ENCODE measurements around the gene MRPS12. TPM values are rescaled to one million over a fixed set of nuclear protein-coding genes. Genes with fewer than 3 reads are reported as not detected.
A peak's percentile ranks its signal among the peaks of the same experiment; 100 is the strongest.

MRPS12 gene
- total and polyA plus RNA-seq, 9 of the 15 experiments (the other 6 are each of a cell fraction or from before 2014, with no cell fraction given): 8.1 to 174 (median 52.0) TPM

- TF ChIP-seq ZNF511 (CRISPR knock-in tag; IDR thresholded peaks at IDR 0.05) (no peak), HIVEP1 (CRISPR knock-in tag; IDR thresholded peaks at IDR 0.05) (no peak)
Measured at GRCh38 chr19:38893341-38893771, 37.4 kb upstream of the MRPS12 start (continued).

- CTCF ChIA-PET (ENCODE audit: low intra/inter-chr PET ratio): no interaction called here
- TF ChIP-seq ZNF395 (CRISPR knock-in tag; IDR thresholded peaks at IDR 0.05): no peak
- TF ChIP-seq ZFP36 (IDR thresholded peaks at IDR 0.05; ENCODE audit: low read depth, low read length, partially characterized antibody): no peak
- no peak for TF ChIP-seq ZNF146 (CRISPR knock-in tag; IDR thresholded peaks at IDR 0.05; ENCODE audit: unreplicated experiment)
- TF ChIP-seq IFI16 (CRISPR knock-in tag; IDR thresholded peaks at IDR 0.05): no peak
- no peak for TF ChIP-seq CBX8 (IDR thresholded peaks at IDR 0.05; ENCODE audit: borderline replicate concordance, extremely low read depth, low read depth, low read length, poor library complexity, severe bottlenecking)
- no peak for TF ChIP-seq MYNN (IDR thresholded peaks at IDR 0.05)
- no peak for TF ChIP-seq MYNN (CRISPR knock-in tag; IDR thresholded peaks at IDR 0.05)
- TF ChIP-seq ZNF57 (CRISPR knock-in tag; IDR thresholded peaks at IDR 0.05): no peak
- TF ChIP-seq FOXA3 (CRISPR knock-in tag; conservative IDR thresholded peaks at IDR 0.05 in 1 of 2, IDR thresholded peaks at IDR 0.05 in 1 of 2): no peak
- no peak for TF ChIP-seq HDAC1 (IDR thresholded peaks at IDR 0.05)
- no peak for TF ChIP-seq ZNF277 (CRISPR knock-in tag; IDR thresholded peaks at IDR 0.05; ENCODE audit: borderline replicate concordance)
- no peak for TF ChIP-seq CSDE1 (IDR thresholded peaks at IDR 0.05)
- no peak for TF ChIP-seq HNRNPH1 (optimal IDR thresholded peaks at IDR 0.05; ENCODE audit: low read depth, low read length)
- TF ChIP-seq SIN3B (IDR thresholded peaks at IDR 0.05; ENCODE audit: low read depth): no peak
- TF ChIP-seq ZNF830 (CRISPR knock-in tag; IDR thresholded peaks at IDR 0.05): no peak
- TF ChIP-seq KLF6 (CRISPR knock-in tag; IDR thresholded peaks at IDR 0.05; ENCODE audit: borderline replicate concordance): no peak
- Histone ChIP-seq H3K4me2 (ENCODE audit: insufficient read depth, low read length) (no peak overlapping the region), H3K9me1 (ENCODE audit: control insufficient read depth, insufficient read depth, low read length) (no peaks in the 10 kb centered on the region), H4K20me1 (replicated peaks; ENCODE audit: control insufficient read depth, insufficient read depth, low read length) (no peaks in the 10 kb centered on the region), H3K27ac (ENCODE audit: extremely low read depth, low read depth, low read length) (no peak overlapping the region), H3K9ac (ENCODE audit: insufficient read depth in 1 of 2, low read depth in 2 of 2, low read length in 2 of 2) (peak overlapping the region in 1 of 2 experiments; percentile 61; a peak in 1 of 4 replicates), H3K27me3 (ENCODE audit: control insufficient read depth in 2 of 2, insufficient read depth in 2 of 2, low read length in 2 of 2) (no peaks in the 10 kb centered on the region), H3K4me1 (replicated peaks in 1 of 2; ENCODE audit: control insufficient read depth in 2 of 2, insufficient read depth in 2 of 2, low read length in 2 of 2) (peaks cover 11 to 34% of the 10 kb centered on the region in 2 experiments), H3K79me2 (ENCODE audit: control insufficient read depth, insufficient read depth, low read length) (peaks cover 12% of the 10 kb centered on the region; the same call in 2 of the 3 replicates), H3K9me3 (replicated peaks; ENCODE audit: control insufficient read depth, insufficient read depth, low read depth, low read length) (no peaks in the 10 kb centered on the region), H3K36me3 (ENCODE audit: control insufficient read depth, insufficient read depth, low read length) (0 out of 3 replicates have a peak, but pooled peaks cover 4% of the 10 kb centered on the region), H2AFZ (ENCODE audit: low read depth, low read length) (no peak overlapping the region), H3K4me3 (no peak overlapping the region)
- in situ Hi-C loops (cut with MboI): no loop called here
- FAIRE-seq (no peak), ATAC-seq (no peak), DNase-seq (ENCODE audit: extremely low read depth in 1 of 4, low spot score in 3 of 4) (no peak)
- intact Hi-C loops (cut with micrococcal nuclease): no loop called here
- POLR2A ChIA-PET: no interaction called here
- 59% methylated on average over 3 of the region's 9 CpGs for WGBS (ENCODE audit: insufficient coverage, low coverage, missing lambda C conversion rate)
- no TSS peak for BruUV-seq (replicated peaks)
Measured at GRCh38 chr19:38894968-38895367, 35.8 kb upstream of the MRPS12 start.
